GM18511 (cell line): Measurements from ENCODE around the gene IAPP.
"Not testable (repeated sequence)": the region's sequence is repeated elsewhere in the genome, so short reads cannot be mapped to it uniquely, and the experiment has no call there.

Experiments
- ATAC-seq: cut with Tn5 transposase; IDR thresholded peaks from one replicate; pipeline ENCODE4 v1.9.1; 2021; ENCODE audit warnings: mild to moderate bottlenecking, moderate library complexity; ENCODE audit not compliant: unreplicated experiment

IAPP gene

GRCh38 chr12:21372602-21373001 is at the start of gene IAPP:
TSS of gene IAPP (plus strand) at chr12:21372902. CDS start at chr12:21373352, 450 bp downstream.
- no peak for ATAC-seq

GRCh38 chr12:21323736-21324135 is 49.0 kb upstream of the IAPP start:
- ATAC-seq = no peak

GRCh38 chr12:21324551-21324950 is 48.2 kb upstream of the IAPP start:
- no peak for ATAC-seq

- ATAC-seq = no peak
These were observed 44.1 kb upstream of the IAPP start for GRCh38 chr12:21328578-21328977.

- no peak for ATAC-seq
These were observed 41.9 kb upstream of the IAPP start for GRCh38 chr12:21330682-21331253.

GRCh38 chr12:21334771-21335325 is 37.9 kb upstream of the IAPP start, which contains the start of gene SLCO1A2:
TSS of gene SLCO1A2 (minus strand) at chr12:21334917. CDS start at chr12:21334647, 270 bp downstream.
- no peak for ATAC-seq

GRCh38 chr12:21336656-21337055 is 36.0 kb upstream of the IAPP start:
- no peak for ATAC-seq

- ATAC-seq = no peak
These were observed 35.2 kb upstream of the IAPP start for GRCh38 chr12:21337453-21337852.

GRCh38 chr12:21337959-21338744 is 34.5 kb upstream of the IAPP start:
- no peak for ATAC-seq

- ATAC-seq = no peak
These were observed 32.8 kb upstream of the IAPP start for GRCh38 chr12:21339921-21340320.

GRCh38 chr12:21340403-21340802 is 32.3 kb upstream of the IAPP start:
- ATAC-seq = no peak

- ATAC-seq = no peak
These were observed 30.9 kb upstream of the IAPP start for GRCh38 chr12:21341769-21342168.

- ATAC-seq = no peak
These were observed 29.1 kb upstream of the IAPP start for GRCh38 chr12:21343636-21344035.

- ATAC-seq = no peak
These were observed 26.0 kb upstream of the IAPP start for GRCh38 chr12:21346542-21347205.

GRCh38 chr12:21350975-21351374 is 21.7 kb upstream of the IAPP start:
- no peak for ATAC-seq

GRCh38 chr12:21353487-21353886 is 19.2 kb upstream of the IAPP start:
- ATAC-seq = no peak

- ATAC-seq = no peak
These were observed 18.8 kb upstream of the IAPP start for GRCh38 chr12:21353948-21354347.

- no peak for ATAC-seq
These were observed 18.1 kb upstream of the IAPP start for GRCh38 chr12:21354641-21355040.

GRCh38 chr12:21360632-21361031 is 12.1 kb upstream of the IAPP start:
- not testable (repeated sequence) for ATAC-seq

GRCh38 chr12:21369141-21369980 is 3.3 kb upstream of the IAPP start:
- ATAC-seq = no peak
